Raji (cell line): ENCODE measurements around the gene MRGPRF.
A peak's percentile ranks its signal among the peaks of the same experiment; 100 is the strongest.

Source experiments
- POLR2A ChIP-seq: IDR thresholded peaks from 2 replicates; pipeline ENCODE4 v1.6.1; 2011; ENCODE audit warnings: low read depth, low read length, control low read depth; ENCODE audit not compliant: insufficient read depth

Gene MRGPRF

GRCh38 chr11:69053546-69054396, 40.7 kb upstream of the MRGPRF start:
- no peak for TF ChIP-seq POLR2A

GRCh38 chr11:69053169-69053477, 40.1 kb upstream of the MRGPRF start:
- TF ChIP-seq POLR2A = no peak

GRCh38 chr11:69052343-69053168, 39.5 kb upstream of the MRGPRF start:
- TF ChIP-seq POLR2A = no peak

GRCh38 chr11:69051381-69052342, 38.6 kb upstream of the MRGPRF start:
- no peak for TF ChIP-seq POLR2A

GRCh38 chr11:69050592-69051380, 37.7 kb upstream of the MRGPRF start:
- no peak for TF ChIP-seq POLR2A

GRCh38 chr11:69049490-69049867, 36.4 kb upstream of the MRGPRF start:
- no peak for TF ChIP-seq POLR2A

- peak; percentile 86 for TF ChIP-seq POLR2A
Measured at GRCh38 chr11:69048694-69049489, 35.8 kb upstream of the MRGPRF start, which contains the start of gene TPCN2. TSS of gene TPCN2 (plus strand) at chr11:69048932. CDS start at chr11:69048998, 66 bp downstream.

GRCh38 chr11:69048031-69048693, 35.1 kb upstream of the MRGPRF start:
- no peak for TF ChIP-seq POLR2A

GRCh38 chr11:69044111-69045013, 31.3 kb upstream of the MRGPRF start:
- no peak for TF ChIP-seq POLR2A

GRCh38 chr11:69041516-69041915, 28.5 kb upstream of the MRGPRF start:
- no peak for TF ChIP-seq POLR2A

- no peak for TF ChIP-seq POLR2A
Measured at GRCh38 chr11:69040581-69041260, 27.7 kb upstream of the MRGPRF start.
